Endothelial cell of umbilical vein (primary cell): ENCODE measurements around the gene IRF1. TPM values are rescaled to one million over a fixed set of nuclear protein-coding genes. Genes with fewer than 3 reads are reported as not detected.

Experiments used
- BruUV-seq: library from RNA; stranded (reverse); fragments of 400-500 nt; replicated peaks from 2 replicates; lab custom pipeline; 2021; lab: Mats Ljungman, UMichigan
- CTCF ChIA-PET: fragments of 300-600, 350-600 bp; sonication (Branson Sonifier 250); formaldehyde crosslinking; loops from one replicate; lab custom pipeline; 2021; ENCODE audit warnings: antibody characterized with exemption, inconsistent platforms; lab: Charles Lee
- POLR2A ChIA-PET: fragments of 300-600, 350-600 bp; sonication (Branson Sonifier 250); formaldehyde crosslinking; loops from one replicate; lab custom pipeline; 2021; ENCODE audit warnings: antibody characterized with exemption, inconsistent platforms; lab: Charles Lee
- DNase-seq: peaks from one replicate; pipeline ENCODE4 v3.0.0-alpha.2; 2011; ENCODE audit warnings: low read depth, low spot score
- FAIRE-seq: peaks from 2 replicates; lab custom pipeline; 2011; peaks lifted over from hg19 to GRCh38; lab: Jason Lieb, UNC
- H2AFZ ChIP-seq: 2 replicates; pipeline ENCODE4 v1.6.0; 2012; ENCODE audit warnings: low read depth, low read length, control low read depth, inconsistent platforms
- H3K27ac ChIP-seq: 2 replicates; pipeline ENCODE4 v1.5.1; 2011; ENCODE audit warnings: low read depth, mild to moderate bottlenecking, control low read depth, low read length, moderate library complexity; ENCODE audit not compliant: insufficient read depth
- H3K27me3 ChIP-seq, 2 experiments: 2 replicates each; pipeline versions ENCODE4 v1.6.0 to v1.6.1; 2011; ENCODE audit warnings: low read length in 2 of 2, mixed read lengths in 1 of 2; ENCODE audit not compliant: control insufficient read depth in 2 of 2, insufficient read depth in 2 of 2
- H3K36me3 ChIP-seq, 2 experiments: 2 replicates in 1 of 2; 3 replicates in 1 of 2; pipeline ENCODE4 v1.5.1; 2011; ENCODE audit warnings: low read length in 2 of 2, mild to moderate bottlenecking in 1 of 2, moderate library complexity in 1 of 2; ENCODE audit not compliant: control insufficient read depth in 2 of 2, insufficient read depth in 2 of 2; ENCODE audit errors: extremely low read depth in 1 of 2
- H3K4me1 ChIP-seq: 3 replicates; pipeline ENCODE4 v1.5.1; 2011; ENCODE audit warnings: mild to moderate bottlenecking, low read length; ENCODE audit not compliant: control insufficient read depth, insufficient read depth; ENCODE audit errors: extremely low read depth
- H3K4me2 ChIP-seq: 2 replicates; pipeline ENCODE4 v1.6.1; 2011; ENCODE audit warnings: low read length, control low read depth, mixed read lengths; ENCODE audit not compliant: insufficient read depth
- H3K4me3 ChIP-seq, 3 experiments: fragments of 200-600 bp in 1 of 3; sonication (generic), shearing (Covaris generic) in 1 of 3; replicated peaks in 1 of 3; 2 replicates each; pipeline ENCODE4 v1.5.1; 2011 to 2016; ENCODE audit warnings: control low read depth in 3 of 3, low read length in 3 of 3, mild to moderate bottlenecking in 2 of 3, inconsistent platforms in 1 of 3, low read depth in 1 of 3, moderate library complexity in 1 of 3; ENCODE audit not compliant: insufficient read depth in 1 of 3
- H3K79me2 ChIP-seq: 2 replicates; pipeline ENCODE4 v1.6.0; 2012; ENCODE audit warnings: low read length, inconsistent platforms; ENCODE audit not compliant: control insufficient read depth, insufficient read depth
- H3K9ac ChIP-seq: replicated peaks from 2 replicates; pipeline ENCODE3; 2011; ENCODE audit warnings: low read length, control low read depth; ENCODE audit not compliant: insufficient read depth; ENCODE audit errors: extremely low read depth
- H3K9me1 ChIP-seq: replicated peaks from 3 replicates; pipeline ENCODE4 v1.6.0; 2011; ENCODE audit warnings: mild to moderate bottlenecking, low read length; ENCODE audit not compliant: control insufficient read depth, insufficient read depth; ENCODE audit errors: extremely low read depth
- H3K9me3 ChIP-seq: replicated peaks from 2 replicates; pipeline ENCODE4 v1.5.1; 2012; ENCODE audit warnings: low read length, inconsistent platforms; ENCODE audit not compliant: control insufficient read depth, insufficient read depth
- H4K20me1 ChIP-seq: replicated peaks from 2 replicates; pipeline ENCODE3; 2011; ENCODE audit warnings: mild to moderate bottlenecking, low read length; ENCODE audit not compliant: control insufficient read depth, insufficient read depth; ENCODE audit errors: extremely low read depth
- CTCF ChIP-seq, 2 donors: IDR thresholded peaks; 1 replicate in 1 of 2; 2 replicates in 1 of 2; pipeline ENCODE4 v1.5.1; 2011; ENCODE audit warnings: low read length in 2 of 2, mild to moderate bottlenecking in 2 of 2, moderate library complexity in 2 of 2, control low read depth in 1 of 2, inconsistent platforms in 1 of 2, low read depth in 1 of 2; ENCODE audit not compliant: insufficient read depth in 1 of 2; ENCODE audit errors: extremely low read depth in 1 of 2
- JUN ChIP-seq: IDR thresholded peaks from 2 replicates; pipeline ENCODE4 v1.6.1; 2011; ENCODE audit warnings: borderline replicate concordance, low read depth; ENCODE audit not compliant: insufficient read length, insufficient read depth
- POLR2A ChIP-seq: IDR thresholded peaks from 2 replicates; pipeline ENCODE4 v1.6.1; 2012; ENCODE audit warnings: low read depth, mild to moderate bottlenecking, control low read depth, low read length
- dilution Hi-C: fragments of 300-500 bp; cut with MboI; formaldehyde crosslinking; loops from one replicate; pipeline ENCODE4 v1.15.0; 2019; ENCODE audit warnings: low sequenced_read_pairs; ENCODE audit not compliant: extremely low pct_ligation_motif_present
- intact Hi-C: fragments of 100-400 bp; cut with micrococcal nuclease; formaldehyde crosslinking; loops from one replicate; pipeline ENCODE4 v1.10.0; 2022
- polyA plus RNA-seq, 4 experiments: library from polyadenylated mRNA; depleted of rRNA in 3 of 4; stranded (reverse) in 3 of 4; unstranded in 1 of 4; fragments of >200 nt; gene quantifications; 2 replicates each; pipeline versions ENCODE4 v1.2.1 to v1.2.3, GENCODE V29; 2011 to 2012; ENCODE audit warnings: missing spikeins in 1 of 4
- total RNA-seq: library from RNA; stranded (reverse); gene quantifications from 2 replicates; pipeline ENCODE4 v1.2.3, GENCODE V29; 2021
- TF ChIP-seq, protein P1 (sequence below): IDR thresholded peaks from 2 replicates; pipeline ENCODE4 v1.6.1; 2011; ENCODE audit not compliant: insufficient read depth, insufficient read length

The IRF1 gene
- total and polyA plus RNA-seq, 2 donors (not counting 3 experiments of a cell fraction or from before 2014, with no cell fraction given): 12.3 to 28.0 TPM

- DNase-seq (peak; percentile 43), FAIRE-seq (peak; percentile 69)
- no peak overlapping the region for H3K27ac ChIP-seq
- no peak for TF ChIP-seq JUN
- TF ChIP-seq CTCF (IDR thresholded peaks at IDR 0.05; ENCODE audit: extremely low read depth in 1 of 2, insufficient read depth in 1 of 2, low read depth in 1 of 2, low read length in 2 of 2): peak; percentile 7 to 21
- TF ChIP-seq POLR2A: no peak
- TF ChIP-seq, protein P1, sequence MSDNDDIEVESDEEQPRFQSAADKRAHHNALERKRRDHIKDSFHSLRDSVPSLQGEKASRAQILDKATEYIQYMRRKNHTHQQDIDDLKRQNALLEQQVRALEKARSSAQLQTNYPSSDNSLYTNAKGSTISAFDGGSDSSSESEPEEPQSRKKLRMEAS: no peak
- no TSS peak for BruUV-seq
- H3K79me2 ChIP-seq: no peaks in the 10 kb centered on the region
- no peaks in the 10 kb centered on the region for H3K9me3 ChIP-seq
- CTCF ChIA-PET: interaction anchor here (0.5 to 3.6 kb wide), 17 partner anchors 9 to 77 kb away, joined by 3 to 23 read pairs (median 6); no protein-coding TSS in a partner anchor
- intact Hi-C loops: loop anchor here (1.0 kb wide), 2 partner anchors 8 to 75 kb away; no protein-coding TSS in a partner anchor
- no peak overlapping the region for H3K4me3 ChIP-seq
- peak overlapping the region; percentile 72 for H2AFZ ChIP-seq
- H3K4me2 ChIP-seq: peak overlapping the region; percentile 57
- no peaks in the 10 kb centered on the region for H3K9me1 ChIP-seq
- H3K4me1 ChIP-seq: peaks cover 35% of the 10 kb centered on the region
- POLR2A ChIA-PET: interaction anchor here (0.6 to 1.4 kb wide), 3 partner anchors 26 to 102 kb away, joined by 3 to 10 read pairs (median 3); partner anchors contain the start of gene IRF1
- dilution Hi-C loops: no loop called here
- H3K27me3 ChIP-seq: no peaks in the 10 kb centered on the region
- no peaks in the 10 kb centered on the region for H3K36me3 ChIP-seq
- H4K20me1 ChIP-seq: no peaks in the 10 kb centered on the region
- H3K9ac ChIP-seq: peak overlapping the region; percentile 14
Measured at GRCh38 chr5:132464156-132464939, 26.2 kb downstream of the IRF1 start.
